HS-27A (cell line): ENCODE data around the gene PPIC.

Experiments
- DNase-seq: peaks from one replicate; pipeline ENCODE4 v3.0.0-alpha.2; 2012; ENCODE audit warnings: low read depth, missing footprints

The PPIC gene

DNA sequence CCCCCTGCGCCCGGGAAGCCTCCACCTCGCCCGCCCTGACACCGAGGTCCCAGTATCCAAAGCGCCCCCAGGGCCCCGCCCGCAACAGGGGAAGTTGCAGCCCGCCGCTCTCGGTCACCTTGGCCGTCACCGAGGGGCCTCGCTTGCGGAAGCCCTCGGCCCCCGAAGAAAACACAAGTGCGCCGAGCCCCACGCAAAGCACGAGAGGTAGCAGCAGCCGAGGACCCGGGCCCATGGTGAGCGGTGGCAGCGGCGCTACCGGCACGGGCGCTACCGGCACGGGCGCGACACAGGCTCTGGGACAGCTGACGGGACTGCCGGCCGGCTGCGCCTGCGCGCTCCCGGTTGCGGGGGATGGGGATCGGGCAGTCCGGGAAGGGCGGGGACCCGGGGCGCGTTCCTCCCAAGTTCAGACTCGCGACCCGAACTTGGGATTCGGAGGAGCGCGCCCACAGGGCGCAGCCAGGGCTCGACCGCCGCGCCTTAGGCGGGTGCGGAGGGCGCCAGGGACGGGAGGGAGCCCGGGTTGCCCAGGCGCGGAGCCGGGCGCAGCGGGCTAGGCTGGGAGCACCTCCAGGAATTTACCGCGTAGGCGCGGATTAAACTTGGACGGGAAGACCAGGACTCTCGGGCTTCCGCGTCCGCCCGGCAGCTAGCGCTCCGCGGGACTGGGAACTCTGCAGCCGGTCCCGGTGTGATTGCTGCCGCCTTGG lies at the start of gene PPIC:
TSS of gene PPIC (minus strand) at position 335 of the 713 bp plus-strand sequence. CDS start at position 235, 100 bp downstream.
- peak; percentile 33 for DNase-seq

DNA sequence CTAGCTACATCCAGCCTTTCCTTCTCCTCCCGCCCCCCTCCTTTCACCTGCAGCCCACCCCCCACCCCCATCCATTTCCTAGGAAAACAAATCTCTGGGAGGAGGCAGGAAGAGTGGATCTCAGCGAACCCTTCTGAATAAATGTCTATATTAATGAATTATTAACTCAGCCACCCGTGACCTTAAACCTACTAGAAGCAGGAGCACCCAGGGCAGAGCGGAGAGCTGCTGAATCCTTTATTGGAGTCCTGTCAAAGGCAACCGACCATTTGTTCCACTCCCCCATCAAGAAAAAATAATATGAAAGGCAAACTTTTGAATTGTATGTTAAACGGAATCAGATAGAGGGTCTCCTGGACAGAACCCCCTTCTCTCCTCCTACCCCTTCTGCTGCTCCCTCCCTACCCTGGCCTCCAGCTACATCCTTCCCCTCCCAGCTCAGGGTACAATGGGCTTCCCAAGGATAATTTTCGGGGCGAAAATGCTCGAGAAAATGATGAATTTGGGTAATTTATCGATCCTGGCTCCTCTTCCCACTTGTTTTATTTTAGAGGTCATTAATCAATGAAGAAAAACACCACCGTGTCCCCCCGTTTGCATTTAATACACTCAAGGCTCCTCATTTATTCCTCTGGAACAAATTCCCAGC lies 49.2 kb upstream of the PPIC start:
- DNase-seq, result no peak

DNA sequence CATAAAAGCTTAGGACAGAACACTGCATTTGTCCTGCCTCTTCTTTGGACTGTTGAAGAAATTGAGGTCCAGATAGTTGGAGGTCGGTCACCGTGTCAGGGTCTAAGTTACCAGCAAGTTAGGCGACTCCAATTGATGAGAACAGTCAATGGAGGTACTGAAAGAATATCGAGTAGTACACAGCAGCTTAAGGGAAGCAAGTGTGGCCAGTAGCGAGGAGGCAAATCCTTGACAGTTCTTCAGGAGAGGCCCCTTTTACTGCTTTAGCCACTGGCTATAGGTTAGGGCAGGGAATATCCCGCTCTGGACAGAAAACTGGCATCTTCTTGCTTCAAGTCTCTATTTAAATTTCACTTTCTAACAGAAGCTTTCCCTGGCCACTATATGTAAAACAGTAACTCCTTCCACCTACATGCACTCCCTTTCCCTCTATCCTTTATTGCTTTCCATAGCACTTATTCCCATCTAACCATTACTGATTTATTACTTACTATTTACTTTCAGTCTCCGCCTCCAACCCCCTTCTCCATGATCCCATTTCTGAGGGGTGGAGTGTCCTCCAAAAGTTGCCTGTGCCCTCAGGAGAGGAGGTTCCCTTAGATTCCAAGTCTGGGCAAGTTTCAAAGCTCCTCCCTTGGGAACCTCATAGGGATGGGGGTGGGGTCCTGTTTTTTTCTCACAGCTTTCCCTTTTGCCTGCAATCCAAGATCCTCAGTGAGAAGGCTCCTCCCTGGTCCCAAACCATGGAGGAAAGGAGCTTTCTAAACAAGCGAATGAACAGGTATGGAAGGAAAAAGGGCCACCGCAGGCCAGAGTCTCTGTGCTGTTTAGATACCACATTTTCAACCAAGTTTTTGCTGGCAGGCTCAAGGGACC lies 48.4 kb upstream of the PPIC start:
- DNase-seq, result no peak

DNA sequence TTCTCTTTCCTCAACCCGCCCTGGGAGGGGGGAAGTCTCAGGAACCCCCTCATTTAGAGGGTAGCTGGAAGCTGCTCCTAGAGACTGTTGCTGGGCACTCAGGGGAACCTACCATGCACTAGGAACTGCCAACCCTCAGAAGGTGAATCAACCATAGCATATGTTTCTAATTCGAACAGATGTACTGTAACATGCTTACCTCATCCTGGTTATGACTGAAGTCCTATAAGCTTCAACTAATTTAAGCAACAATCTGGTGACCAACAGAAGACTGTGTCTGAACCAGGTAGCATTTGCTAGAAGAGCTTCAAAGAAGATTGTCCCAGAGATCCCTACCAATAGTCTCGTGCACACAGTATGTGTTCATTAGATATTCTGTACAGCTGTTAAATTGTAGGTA lies 46.8 kb upstream of the PPIC start:
- no peak for DNase-seq

DNA sequence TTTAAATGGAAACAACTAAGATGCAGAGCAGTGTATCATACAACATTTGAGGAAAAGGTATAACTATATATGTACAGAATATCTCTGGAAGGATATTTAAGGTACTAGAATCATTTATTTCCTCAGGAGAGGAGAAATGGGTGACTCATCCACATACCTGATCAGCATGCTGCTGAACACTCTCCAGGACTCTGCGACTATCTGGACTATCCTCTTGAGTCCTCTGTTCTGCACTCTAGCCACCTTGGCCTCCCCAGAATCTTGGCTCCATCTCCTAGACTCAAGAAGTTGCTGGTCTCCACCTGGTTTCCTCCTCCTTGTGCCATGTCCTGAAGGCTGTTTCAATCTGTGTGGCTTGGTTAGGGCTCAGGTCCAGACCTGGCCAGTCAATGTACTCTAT lies 43.7 kb upstream of the PPIC start:
- no peak for DNase-seq

DNA sequence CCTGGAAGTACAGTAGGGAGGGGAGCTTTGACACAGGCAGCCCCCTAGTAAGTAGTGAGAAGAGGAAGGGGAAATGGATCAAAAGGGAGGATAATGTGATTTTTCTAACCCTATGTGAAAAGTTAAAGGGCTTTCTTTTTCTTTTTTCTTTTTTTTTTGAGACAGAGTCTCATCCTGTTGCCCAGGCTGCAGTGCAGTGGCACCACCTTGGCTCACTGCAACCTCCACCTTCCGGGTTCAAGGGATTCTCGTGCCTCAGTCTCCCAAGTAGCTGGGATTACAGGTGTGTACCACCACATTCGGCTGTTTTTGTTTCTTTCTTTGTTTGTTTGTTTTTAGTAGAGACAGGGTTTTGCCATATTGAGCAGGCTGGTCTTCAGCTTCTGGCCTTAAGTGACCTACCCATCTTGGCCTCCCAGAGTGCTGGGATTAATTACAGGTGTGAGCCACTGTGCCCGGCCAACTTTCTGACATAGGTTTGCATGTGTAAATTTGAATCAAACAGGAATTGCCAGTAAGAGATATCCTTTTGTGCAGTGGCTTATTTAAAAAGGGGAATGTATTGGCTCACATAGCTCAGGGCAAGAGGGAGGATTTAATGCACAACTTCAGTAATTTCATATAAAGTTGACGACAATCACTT lies 39.1 kb upstream of the PPIC start:
- no peak for DNase-seq

DNA sequence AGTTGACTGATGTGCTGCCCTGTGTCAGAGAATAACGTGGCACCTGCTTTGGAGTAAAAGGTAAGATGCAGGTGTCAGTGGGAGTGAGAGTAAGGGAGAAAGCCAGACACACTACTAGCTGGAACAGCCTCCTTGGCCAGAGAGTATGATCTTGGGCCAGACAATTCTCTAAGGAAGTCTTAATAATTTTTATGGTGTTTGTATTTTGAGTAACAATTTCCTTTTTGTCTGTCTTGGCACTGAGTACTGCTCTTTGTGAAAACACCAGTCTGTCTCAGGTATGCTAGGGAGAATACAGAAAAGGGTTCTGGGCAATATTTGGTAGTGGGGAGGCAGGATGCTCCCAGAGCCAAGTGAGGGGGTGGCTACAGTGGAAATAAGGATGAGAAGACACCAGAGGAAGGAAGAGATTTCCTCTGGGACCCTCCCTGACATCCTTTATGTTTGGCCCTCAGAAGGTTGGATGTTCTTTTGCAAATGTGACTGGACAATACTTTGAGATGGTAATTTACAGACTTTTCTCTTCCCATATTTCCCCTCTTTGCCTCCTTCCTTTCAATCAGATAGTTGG lies 31.9 kb upstream of the PPIC start:
- no peak for DNase-seq

DNA sequence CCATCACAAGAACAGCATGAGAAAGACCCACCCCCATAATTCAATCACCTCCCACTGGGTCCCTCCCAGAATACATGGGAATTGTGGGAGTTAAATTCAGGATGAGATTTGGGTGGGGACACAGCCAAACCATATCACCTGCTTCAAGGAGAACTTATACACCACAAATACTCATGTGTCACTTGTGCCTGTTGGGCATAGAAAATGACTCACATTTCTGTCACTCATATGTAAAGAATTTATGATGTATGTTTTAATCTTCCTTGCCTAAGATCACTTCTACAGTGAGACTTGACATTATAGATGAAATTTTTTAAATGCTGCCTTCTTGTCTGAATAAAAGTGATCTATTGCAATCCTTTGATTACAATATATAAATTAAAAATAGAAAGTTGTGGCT lies 29.5 kb upstream of the PPIC start:
- DNase-seq, result no peak

DNA sequence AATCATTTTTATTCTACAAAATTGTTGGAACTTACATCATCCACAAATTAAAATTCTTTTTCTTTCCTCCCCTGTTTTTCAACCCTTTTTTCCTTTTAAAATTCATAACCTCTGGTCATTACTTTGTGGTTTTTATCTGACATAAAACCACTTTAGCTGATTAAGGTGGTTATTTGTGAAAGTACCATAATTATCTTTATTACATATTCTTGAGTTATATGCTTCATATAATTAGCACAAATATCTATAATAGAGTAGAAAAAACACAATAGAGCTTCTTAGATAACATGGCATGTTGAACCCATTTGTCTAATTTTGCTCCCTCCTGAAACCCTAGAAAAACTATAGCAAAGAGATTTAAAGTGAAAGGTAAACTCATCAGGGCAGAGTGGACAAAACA lies 22.9 kb upstream of the PPIC start:
- DNase-seq, result no peak

DNA sequence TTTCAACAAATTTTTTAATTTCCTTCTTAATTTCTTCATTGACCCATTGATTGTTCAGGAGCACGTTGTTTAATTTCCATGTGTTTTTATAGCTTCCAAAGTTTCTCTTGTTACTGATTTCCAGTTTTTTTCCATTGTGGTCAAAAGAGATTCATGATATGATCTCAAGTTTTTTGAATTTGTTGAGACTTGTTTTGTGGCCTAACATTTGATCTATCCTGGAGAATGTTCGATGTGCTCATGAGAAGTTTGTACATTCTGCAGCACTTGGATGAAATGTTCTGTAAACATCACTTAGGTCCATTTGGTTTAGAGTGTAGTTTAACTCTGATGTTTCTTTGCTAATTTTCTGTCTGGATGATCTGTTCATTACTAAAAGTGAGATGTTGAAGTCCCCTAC lies 14.7 kb upstream of the PPIC start:
- DNase-seq, result no peak

DNA sequence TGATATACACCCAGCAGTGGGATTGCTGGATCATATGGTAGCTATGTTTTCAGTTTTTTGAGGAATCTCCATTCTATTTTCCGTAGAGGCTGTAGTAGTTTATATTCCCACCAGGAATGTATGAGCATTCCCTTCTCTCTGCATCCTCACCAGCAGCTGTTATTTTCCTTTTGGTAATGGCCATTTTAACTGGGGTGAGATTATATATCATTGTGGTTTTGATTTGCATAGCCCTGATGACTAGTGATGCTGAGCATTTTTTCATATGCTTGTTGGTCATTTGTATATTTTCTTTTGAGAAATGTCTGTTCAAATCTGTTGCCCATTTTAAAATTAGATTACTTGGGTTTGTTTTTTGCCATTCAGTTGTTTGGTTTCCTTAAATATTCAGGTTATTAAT lies 11.2 kb upstream of the PPIC start:
- DNase-seq, result no peak

DNA sequence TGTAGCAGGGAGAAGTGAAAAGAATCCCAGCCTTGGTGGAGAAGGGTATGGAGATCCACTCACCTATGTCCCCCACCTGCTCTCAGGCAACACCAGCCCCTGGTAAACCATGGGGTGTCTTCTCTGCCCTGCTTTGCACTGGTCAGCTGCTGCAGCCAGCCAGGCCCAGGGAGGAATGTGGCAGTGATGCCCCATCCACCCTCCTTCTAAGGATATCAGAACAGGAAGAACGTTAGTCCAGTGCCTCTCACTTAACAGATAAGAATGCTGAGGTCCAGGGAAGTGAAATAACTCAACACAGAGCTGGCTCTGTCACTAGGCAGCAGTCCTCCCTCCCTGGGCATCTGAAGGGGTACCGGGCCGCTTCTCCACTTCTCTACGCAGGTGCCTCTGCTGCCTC lies 9.7 kb upstream of the PPIC start:
- DNase-seq, result no peak

DNA sequence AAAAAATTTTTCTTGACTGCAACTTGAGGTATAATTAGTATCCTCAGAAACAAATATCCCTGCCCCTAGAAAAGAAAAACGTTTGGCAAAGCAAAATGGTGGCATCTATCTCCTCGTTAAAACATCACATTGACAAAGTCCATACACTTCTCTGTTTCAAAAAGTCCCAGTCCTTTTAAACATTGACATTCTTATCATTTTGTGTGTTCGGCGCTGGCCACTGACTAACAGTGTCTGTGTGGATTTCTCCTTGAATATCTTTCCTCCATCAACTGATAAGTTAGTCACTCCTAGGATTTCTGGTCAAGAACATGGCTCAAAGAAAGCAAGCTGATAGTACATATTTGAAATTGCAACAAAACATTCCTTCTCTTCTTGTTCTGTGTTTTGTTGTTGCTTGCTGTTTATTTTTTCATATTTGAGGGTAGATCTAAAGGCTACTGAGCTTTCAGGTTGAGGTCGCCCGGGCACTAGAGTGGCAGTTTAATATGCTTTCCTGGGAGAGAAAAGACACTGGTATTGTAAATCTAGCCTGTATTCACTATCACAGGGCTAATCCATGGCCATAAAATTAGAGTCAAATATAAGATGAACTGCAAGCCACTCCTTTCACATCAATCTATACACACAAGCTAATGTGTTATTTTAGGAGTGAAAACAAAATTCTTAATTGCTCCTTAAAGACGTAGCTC lies 8.5 kb upstream of the PPIC start:
- no peak for DNase-seq

DNA sequence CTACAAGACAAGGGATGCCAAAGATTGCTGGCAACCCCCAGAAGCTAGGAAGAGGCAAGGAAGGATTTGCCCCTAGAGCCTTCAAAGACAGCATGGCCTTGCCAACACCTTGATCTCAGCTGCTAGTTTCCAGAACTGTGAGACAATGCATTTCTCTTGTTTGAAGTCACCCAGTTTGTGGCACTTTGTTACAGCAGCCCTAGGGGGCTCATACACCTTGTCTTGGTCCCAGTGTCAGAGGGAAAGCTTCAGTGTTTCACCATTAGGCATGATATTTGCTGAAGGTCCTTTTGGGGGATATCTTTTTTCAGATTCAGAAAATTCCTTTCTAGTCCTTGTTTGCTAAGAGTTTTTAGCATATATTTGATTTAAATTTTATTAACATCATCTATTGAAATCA lies 3.1 kb upstream of the PPIC start:
- DNase-seq, result no peak

DNA sequence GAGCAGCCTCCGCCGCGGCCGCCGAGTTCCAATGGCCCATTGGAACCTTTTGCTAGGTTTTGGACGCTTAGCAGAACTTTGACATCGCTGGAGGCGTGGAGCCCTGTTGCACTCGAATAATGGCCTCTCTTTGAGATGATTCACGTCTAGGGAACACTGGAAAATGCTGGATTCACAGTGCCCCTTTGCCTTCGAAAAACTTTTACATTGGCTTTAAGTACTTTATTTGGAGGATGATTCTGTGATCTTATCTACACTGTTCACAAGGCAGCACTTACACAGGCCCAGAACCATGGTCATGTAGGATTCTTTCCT lies 536 bp upstream of the PPIC start:
- no peak for DNase-seq

DNA sequence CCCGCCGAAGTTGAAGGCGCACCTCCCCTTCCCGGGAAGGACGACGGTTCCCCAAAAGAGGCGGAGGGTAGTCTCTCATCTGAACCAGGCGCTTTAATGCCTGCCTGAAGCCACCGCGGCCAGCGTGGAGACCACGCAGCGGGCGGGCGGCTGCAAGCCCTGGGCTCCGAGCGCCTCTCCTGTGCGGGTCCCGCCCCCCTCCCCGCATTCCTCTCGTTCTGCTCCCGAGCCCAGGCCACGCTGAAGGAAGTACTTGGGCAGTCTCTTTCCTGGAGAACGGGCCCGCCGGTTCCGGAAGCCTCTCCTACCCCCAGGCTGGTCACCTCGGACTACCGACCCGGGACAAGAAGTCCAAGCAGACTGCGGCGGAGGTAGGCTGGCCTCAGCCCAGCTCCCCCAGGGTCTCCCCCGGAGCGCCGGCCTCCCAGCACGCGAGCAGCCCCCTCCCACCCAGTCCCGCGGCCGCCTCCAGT lies 571 bp downstream of the PPIC start:
- peak; percentile 5 for DNase-seq

DNA sequence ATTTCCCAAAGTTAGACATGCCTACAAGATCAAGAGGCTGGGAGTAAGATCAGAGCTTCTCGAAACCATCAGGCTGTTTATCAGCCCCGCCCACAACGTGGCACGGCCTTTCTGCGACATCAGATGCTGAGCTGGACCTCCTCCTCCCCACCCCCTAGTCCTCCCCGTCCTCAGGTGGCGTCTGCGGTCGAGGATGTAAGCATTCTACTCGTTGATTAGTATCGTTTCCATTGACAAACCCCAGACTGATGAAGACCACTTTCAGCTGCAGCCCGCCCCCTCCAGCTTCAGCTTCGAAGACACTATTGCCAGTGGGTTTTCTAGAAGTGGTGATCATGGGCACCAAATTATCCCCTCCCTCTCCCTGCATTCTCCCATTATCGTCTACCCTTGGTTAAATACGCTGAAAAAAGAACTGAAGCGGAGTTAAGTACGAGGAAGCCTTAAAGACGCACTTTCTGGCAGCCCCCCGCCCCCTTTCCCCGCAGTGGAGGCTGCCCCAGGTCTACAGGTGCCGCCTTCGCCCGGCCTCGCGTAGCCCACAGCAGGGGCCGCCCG lies 1.1 kb downstream of the PPIC start:
- no peak for DNase-seq

DNA sequence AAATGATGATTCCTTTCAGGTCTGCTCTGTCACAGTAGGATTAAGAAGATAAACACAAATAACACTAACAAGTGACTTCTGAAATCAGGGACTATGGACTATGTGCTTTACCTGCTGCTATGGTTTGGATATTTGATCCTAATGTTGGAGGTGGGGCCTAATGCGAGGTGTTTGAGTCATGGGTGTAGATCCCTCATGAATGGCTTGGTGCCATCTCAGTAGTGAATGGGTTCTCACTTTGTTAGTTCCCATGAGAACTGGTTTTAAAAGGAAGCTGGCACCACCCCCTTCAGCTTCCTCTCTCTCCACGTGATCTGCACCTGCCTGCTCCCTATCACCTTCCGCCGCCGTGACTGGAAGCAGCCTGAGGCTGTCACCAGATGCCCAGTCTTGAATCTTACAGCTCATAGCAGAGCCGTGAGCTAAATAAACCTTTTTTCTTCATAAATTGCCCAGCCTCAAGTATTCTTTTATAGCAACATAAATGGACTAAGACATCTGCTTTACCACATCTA lies 3.3 kb downstream of the PPIC start:
- no peak for DNase-seq

DNA sequence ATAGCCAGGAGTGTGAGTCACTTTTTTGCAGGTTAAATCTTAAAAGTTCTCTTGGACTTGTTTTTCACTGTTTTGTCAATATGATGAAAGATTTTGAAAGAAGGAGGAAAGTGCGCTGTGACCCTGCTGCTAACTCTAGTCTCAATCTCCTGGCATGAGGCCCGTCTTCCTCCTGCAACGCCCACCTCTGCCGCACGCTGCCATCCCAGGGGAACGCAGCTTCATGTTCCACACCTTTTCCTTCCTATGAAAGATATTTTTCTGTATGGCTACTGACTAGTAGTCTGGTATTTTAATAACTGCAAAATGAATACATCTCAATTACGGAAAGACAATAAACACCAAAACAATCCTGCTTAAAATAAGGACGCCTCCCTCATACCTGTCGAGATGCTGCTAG lies 8.3 kb downstream of the PPIC start:
- no peak for DNase-seq

DNA sequence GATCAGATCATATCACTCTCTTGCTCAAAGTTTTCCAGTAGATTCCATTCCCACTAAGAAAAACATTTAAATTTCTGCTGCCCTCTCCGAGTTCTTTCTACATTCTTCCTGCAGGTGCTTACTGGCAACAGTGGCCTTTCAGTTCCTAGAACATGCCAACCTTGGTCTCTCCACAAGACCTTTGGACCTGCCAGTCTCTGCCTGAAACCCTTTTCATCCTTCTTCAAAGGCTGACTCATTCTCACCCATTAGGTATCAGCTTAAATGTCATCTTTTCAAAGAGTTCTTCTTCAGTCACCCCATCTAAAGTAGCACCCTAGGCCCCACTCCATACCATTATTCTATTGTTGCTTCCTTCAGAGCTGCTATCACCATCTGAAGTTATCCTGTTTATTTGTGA lies 21.8 kb downstream of the PPIC start:
- DNase-seq, result no peak

DNA sequence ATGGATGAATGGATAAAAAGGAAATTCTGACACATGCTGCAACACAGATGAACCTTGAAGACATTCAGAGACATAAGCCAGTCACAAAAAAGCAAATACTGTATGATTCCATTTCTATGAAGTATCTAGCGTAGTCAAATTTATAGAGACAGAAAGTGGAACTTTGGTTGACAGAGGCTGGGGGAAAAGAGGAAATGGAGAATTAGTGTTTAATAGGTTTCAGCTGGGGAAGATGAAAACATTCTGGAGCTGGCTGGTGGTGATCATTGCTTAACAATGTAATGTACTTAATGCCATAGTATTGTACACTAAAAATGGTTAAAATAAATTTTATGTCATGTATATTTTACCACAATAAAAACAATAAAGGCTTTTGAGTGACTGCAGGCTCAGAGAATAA lies 24.2 kb downstream of the PPIC start:
- DNase-seq, result no peak
